SK-N-SH (cell line): Measurements from ENCODE around the gene TPRG1L. TPM values are rescaled to one million over a fixed set of nuclear protein-coding genes. Genes with fewer than 3 reads are reported as not detected.

Experiments
- CTCF ChIA-PET: fragments of 300-600, 350-600 bp; formaldehyde crosslinking; extraction: SDS; loops from one replicate; lab custom pipeline; 2021; lab: Yijun Ruan, JAX
- POLR2A ChIA-PET: fragments of 350-600 bp; sonication (Branson Sonifier 250); formaldehyde crosslinking; extraction: SDS; loops from one replicate; lab custom pipeline; 2020; ENCODE audit warnings: antibody characterized with exemption, inconsistent platforms; lab: Yijun Ruan, JAX
- DNase-seq: peaks from one replicate; pipeline ENCODE4 v3.0.0; 2012
- H2AFZ ChIP-seq: fragments of 200-600 bp; sonication (generic); 2 replicates; pipeline ENCODE4 v1.8.1; 2016; ENCODE audit warnings: antibody characterized with exemption, mild to moderate bottlenecking, low read depth
- H3F3A ChIP-seq: fragments of 200-600 bp; sonication (generic); replicated peaks from 2 replicates; pipeline ENCODE3; 2016; ENCODE audit warnings: antibody characterized with exemption, mild to moderate bottlenecking; ENCODE audit not compliant: insufficient read depth
- H3K27ac ChIP-seq, 2 experiments: fragments of 200-500 bp in 1 of 2; fragments of 200-600 bp in 1 of 2; sonication (Bioruptor generic) in 1 of 2; sonication (generic), shearing (Covaris generic) in 1 of 2; 2 replicates each; pipeline versions ENCODE4 v1.5.1 to v1.6.1; 2014 to 2016; ENCODE audit warnings: low read depth in 2 of 2, inconsistent platforms in 1 of 2, low read length in 1 of 2, mild to moderate bottlenecking in 1 of 2, mixed read lengths in 1 of 2
- H3K27me3 ChIP-seq: fragments of 200-600 bp; sonication (generic), shearing (Covaris generic); 2 replicates; pipeline ENCODE4 v1.6.1; 2016; ENCODE audit warnings: mixed run types; ENCODE audit not compliant: insufficient read depth
- H3K36me3 ChIP-seq, 2 experiments: fragments of 200-500 bp in 1 of 2; fragments of 200-600 bp in 1 of 2; sonication (Bioruptor generic) in 1 of 2; sonication (generic) in 1 of 2; replicated peaks in 1 of 2; 2 replicates each; pipeline versions ENCODE3 to v1.5.1; 2014 to 2016; ENCODE audit warnings: low read length in 1 of 2, mild to moderate bottlenecking in 1 of 2; ENCODE audit not compliant: insufficient read depth in 2 of 2, control insufficient read depth in 1 of 2
- H3K4me1 ChIP-seq, 2 experiments: fragments of 200-500 bp in 1 of 2; fragments of 200-600 bp in 1 of 2; sonication (Bioruptor generic) in 1 of 2; sonication (generic), shearing (Covaris generic) in 1 of 2; 2 replicates each; pipeline versions ENCODE4 v1.5.1 to v1.6.1; 2014 to 2016; ENCODE audit warnings: low read depth in 1 of 2, low read length in 1 of 2, mixed run types in 1 of 2; ENCODE audit not compliant: insufficient read depth in 2 of 2, control insufficient read depth in 1 of 2
- H3K4me2 ChIP-seq: fragments of 200-600 bp; sonication (generic), shearing (Covaris generic); 2 replicates; pipeline ENCODE4 v1.6.1; 2017; ENCODE audit warnings: mixed run types
- H3K4me3 ChIP-seq, 2 experiments: fragments of 200-500 bp in 1 of 2; fragments of 200-600 bp in 1 of 2; sonication (Bioruptor generic) in 1 of 2; sonication (generic), shearing (Covaris generic) in 1 of 2; 2 replicates each; pipeline versions ENCODE4 v1.5.1 to v1.8.1; 2014 to 2016; ENCODE audit warnings: low read depth in 2 of 2, inconsistent platforms in 1 of 2, low read length in 1 of 2, mild to moderate bottlenecking in 1 of 2, mixed read lengths in 1 of 2, moderate library complexity in 1 of 2
- H3K79me2 ChIP-seq: fragments of 200-600 bp; sonication (generic); 2 replicates; pipeline ENCODE4 v1.8.1; 2017; ENCODE audit warnings: mild to moderate bottlenecking; ENCODE audit not compliant: insufficient read depth
- H3K9ac ChIP-seq: fragments of 200-600 bp; sonication (generic); 2 replicates; pipeline ENCODE4 v1.6.1; 2017; ENCODE audit warnings: mixed run types
- H3K9me2 ChIP-seq: fragments of 200-600 bp; sonication (generic); 2 replicates; pipeline ENCODE4 v1.6.1; 2017; ENCODE audit warnings: mixed run types
- H3K9me3 ChIP-seq: fragments of 200-600 bp; sonication (generic); 2 replicates; pipeline ENCODE4 v1.6.1; 2017; ENCODE audit warnings: mixed run types, mild to moderate bottlenecking, moderate library complexity
- H4K20me1 ChIP-seq: fragments of 200-600 bp; sonication (generic); 2 replicates; pipeline ENCODE4 v1.6.1; 2017; ENCODE audit warnings: mild to moderate bottlenecking, mixed run types; ENCODE audit not compliant: insufficient read depth
- CHD2 ChIP-seq: fragments of 150-350 bp; IDR thresholded peaks from 2 replicates; pipeline ENCODE4 v1.6.1; 2018; ENCODE audit warnings: low read length; ENCODE audit not compliant: partially characterized antibody
- EP300 ChIP-seq, 2 experiments: IDR thresholded peaks; 2 replicates each; pipeline versions ENCODE4 v1.4.0 to v1.6.1; 2012; ENCODE audit warnings: borderline replicate concordance in 1 of 2, low read depth in 1 of 2, low read length in 1 of 2
- FOSL2 ChIP-seq: IDR thresholded peaks from 2 replicates; pipeline ENCODE4 v1.4.0; 2012; ENCODE audit warnings: low read depth, mild to moderate bottlenecking, moderate library complexity, borderline replicate concordance
- FOXM1 ChIP-seq: IDR thresholded peaks from 2 replicates; pipeline ENCODE4 v1.4.0; 2012; ENCODE audit warnings: low read depth, mild to moderate bottlenecking
- GATA2 ChIP-seq: sonication (generic); formaldehyde crosslinking; IDR thresholded peaks from 2 replicates; pipeline ENCODE4 v1.5.0; 2020; ENCODE audit warnings: mild to moderate bottlenecking, missing genetic modification reagents
- MEF2A ChIP-seq: IDR thresholded peaks from 2 replicates; pipeline ENCODE4 v1.4.0; 2012; ENCODE audit warnings: low read depth, borderline replicate concordance
- NRF1 ChIP-seq: IDR thresholded peaks from 2 replicates; pipeline ENCODE4 v1.6.1; 2012; ENCODE audit warnings: low read depth, mild to moderate bottlenecking, low read length
- RCOR1 ChIP-seq: fragments of 150-350 bp; IDR thresholded peaks from 2 replicates; pipeline ENCODE4 v1.6.1; 2017; ENCODE audit warnings: antibody characterized with exemption, low read length
- RXRA ChIP-seq: IDR thresholded peaks from 2 replicates; pipeline ENCODE4 v1.4.0; 2012; ENCODE audit warnings: low read depth, mild to moderate bottlenecking, borderline replicate concordance
- SIN3A ChIP-seq: IDR thresholded peaks from 2 replicates; pipeline ENCODE4 v1.6.1; 2012; ENCODE audit warnings: low read depth, mild to moderate bottlenecking, low read length, moderate library complexity, borderline replicate concordance
- TEAD4 ChIP-seq: IDR thresholded peaks from 2 replicates; pipeline ENCODE4 v1.4.0; 2012; ENCODE audit warnings: mild to moderate bottlenecking, borderline replicate concordance; ENCODE audit not compliant: insufficient read depth
- WGBS: methylation state at CpG from one replicate; pipeline ENCODE4 v1.1.6; 2017; ENCODE audit warnings: low lambda C conversion rate; 5-methylcytosine and 5-hydroxymethylcytosine counted together
- polyA plus RNA-seq, 3 experiments: library from polyadenylated mRNA; depleted of rRNA; stranded (reverse); fragments of >200 nt; gene quantifications; 2 replicates each; pipeline ENCODE4 v1.2.3, GENCODE V29; 2012
- TF ChIP-seq, protein P1 (sequence below): IDR thresholded peaks from 2 replicates; pipeline ENCODE4 v1.6.1; 2012; ENCODE audit warnings: mild to moderate bottlenecking, low read depth, low read length, moderate library complexity
- TF ChIP-seq, protein P2 (sequence below): IDR thresholded peaks from 2 replicates; pipeline ENCODE4 v1.4.0; 2012; ENCODE audit warnings: low read depth
- TF ChIP-seq, protein P3 (sequence below): IDR thresholded peaks from 2 replicates; pipeline ENCODE4; 2012
- TF ChIP-seq, protein P4 (sequence below): fragments of 200-600 bp; sonication (generic); IDR thresholded peaks from 2 replicates; pipeline ENCODE4 v1.6.1; 2017; ENCODE audit warnings: antibody characterized with exemption, mild to moderate bottlenecking, moderate library complexity
- TF ChIP-seq, protein P5 (sequence below): IDR thresholded peaks from 2 replicates; pipeline ENCODE4 v1.4.0; 2012; ENCODE audit warnings: low read depth, borderline replicate concordance

The TPRG1L gene
- polyA plus RNA-seq, 1 of the 3 experiments (the other 2 are of a cell fraction) = 25.9 TPM

DNA sequence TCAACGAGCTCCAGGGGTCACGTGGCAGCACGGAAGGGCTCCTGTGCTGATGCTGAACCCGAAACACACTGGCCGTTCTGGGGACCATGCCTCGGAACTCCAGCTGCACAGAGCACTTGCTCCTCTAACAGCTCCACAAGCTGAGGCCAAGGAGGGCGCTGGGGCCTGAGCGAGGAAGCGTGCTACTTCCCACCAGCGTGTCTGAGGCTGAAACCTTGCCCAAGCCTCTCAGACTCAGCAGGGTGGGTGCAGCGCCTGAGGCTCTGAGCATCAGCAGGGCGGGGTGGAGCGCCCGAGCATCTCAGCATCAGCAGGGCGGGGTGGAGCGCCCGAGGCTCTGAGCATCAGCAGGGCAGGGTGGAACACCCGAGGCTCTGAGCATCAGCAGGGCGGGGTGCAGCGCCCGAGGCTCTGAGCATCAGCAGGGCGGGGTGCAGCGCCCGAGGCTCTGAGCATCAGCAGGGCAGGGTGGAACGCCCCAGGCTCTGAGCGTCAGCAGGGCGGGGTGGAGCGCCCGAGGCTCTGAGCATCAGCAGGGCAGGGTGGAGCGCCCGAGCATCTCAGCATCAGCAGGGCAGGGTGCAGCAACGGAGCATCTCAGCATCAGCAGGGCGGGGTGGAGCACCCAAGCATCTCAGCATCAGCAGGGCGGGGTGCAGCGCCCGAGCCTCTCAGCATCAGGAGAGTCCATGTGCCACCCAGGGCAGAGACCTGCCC, 15.5 kb downstream of the TPRG1L start:
- CTCF ChIA-PET = no interaction called here

DNA sequence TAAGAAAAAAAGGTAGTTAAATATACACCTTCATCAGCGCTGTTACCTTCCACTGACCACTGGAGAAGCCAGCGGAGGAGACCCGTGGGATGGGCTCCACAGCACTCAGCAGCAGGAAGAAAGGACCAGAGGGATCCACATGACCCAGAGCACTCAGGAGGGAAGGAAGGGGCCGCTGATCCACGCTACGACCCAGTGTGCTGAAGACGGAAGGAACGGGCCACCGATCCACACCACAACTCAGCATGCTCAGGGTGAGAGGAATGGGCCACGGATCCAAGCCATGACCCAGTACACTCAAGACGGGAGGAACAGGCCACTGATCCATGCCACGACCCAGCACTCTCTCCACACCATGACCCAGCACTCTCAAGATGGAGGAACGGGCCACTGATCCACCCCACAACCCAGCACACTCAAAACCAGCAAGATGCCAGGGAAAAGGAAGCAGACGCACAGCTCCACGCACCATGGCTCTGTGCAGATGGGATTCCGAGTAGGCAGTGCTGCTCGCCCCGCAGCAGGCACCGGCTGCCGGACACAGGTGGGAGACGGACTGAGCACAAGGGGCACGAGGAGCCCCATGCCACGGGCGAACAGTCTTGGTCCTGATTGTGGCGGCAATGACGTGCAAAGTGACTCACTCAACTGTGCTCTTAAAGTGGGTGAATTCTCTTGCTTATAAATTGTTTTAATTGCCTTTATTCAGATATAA, 16.4 kb downstream of the TPRG1L start:
- ChIA-PET CTCF (no interaction called here), POLR2A (no interaction called here)
- no peaks in the 10 kb centered on the region for H3F3A ChIP-seq
- H3K4me2 ChIP-seq = no peak overlapping the region
- no peak overlapping the region for H3K4me3 ChIP-seq
- WGBS = 93% methylated on average over 25 of the region's 26 CpGs
- no peaks in the 10 kb centered on the region for H3K9me2 ChIP-seq
- no peaks in the 10 kb centered on the region for H4K20me1 ChIP-seq
- H3K4me1 ChIP-seq = no peaks in the 10 kb centered on the region
- TF ChIP-seq RXRA = no peak
- no peak for TF ChIP-seq FOSL2
- no peak for TF ChIP-seq TEAD4
- TF ChIP-seq SIN3A = no peak
- TF ChIP-seq MEF2A = no peak
- no peak for TF ChIP-seq RCOR1
- TF ChIP-seq, protein P1, sequence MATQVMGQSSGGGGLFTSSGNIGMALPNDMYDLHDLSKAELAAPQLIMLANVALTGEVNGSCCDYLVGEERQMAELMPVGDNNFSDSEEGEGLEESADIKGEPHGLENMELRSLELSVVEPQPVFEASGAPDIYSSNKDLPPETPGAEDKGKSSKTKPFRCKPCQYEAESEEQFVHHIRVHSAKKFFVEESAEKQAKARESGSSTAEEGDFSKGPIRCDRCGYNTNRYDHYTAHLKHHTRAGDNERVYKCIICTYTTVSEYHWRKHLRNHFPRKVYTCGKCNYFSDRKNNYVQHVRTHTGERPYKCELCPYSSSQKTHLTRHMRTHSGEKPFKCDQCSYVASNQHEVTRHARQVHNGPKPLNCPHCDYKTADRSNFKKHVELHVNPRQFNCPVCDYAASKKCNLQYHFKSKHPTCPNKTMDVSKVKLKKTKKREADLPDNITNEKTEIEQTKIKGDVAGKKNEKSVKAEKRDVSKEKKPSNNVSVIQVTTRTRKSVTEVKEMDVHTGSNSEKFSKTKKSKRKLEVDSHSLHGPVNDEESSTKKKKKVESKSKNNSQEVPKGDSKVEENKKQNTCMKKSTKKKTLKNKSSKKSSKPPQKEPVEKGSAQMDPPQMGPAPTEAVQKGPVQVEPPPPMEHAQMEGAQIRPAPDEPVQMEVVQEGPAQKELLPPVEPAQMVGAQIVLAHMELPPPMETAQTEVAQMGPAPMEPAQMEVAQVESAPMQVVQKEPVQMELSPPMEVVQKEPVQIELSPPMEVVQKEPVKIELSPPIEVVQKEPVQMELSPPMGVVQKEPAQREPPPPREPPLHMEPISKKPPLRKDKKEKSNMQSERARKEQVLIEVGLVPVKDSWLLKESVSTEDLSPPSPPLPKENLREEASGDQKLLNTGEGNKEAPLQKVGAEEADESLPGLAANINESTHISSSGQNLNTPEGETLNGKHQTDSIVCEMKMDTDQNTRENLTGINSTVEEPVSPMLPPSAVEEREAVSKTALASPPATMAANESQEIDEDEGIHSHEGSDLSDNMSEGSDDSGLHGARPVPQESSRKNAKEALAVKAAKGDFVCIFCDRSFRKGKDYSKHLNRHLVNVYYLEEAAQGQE = no peak
- TF ChIP-seq, protein P2, sequence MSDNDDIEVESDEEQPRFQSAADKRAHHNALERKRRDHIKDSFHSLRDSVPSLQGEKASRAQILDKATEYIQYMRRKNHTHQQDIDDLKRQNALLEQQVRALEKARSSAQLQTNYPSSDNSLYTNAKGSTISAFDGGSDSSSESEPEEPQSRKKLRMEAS = no peak
- TF ChIP-seq, protein P3, sequence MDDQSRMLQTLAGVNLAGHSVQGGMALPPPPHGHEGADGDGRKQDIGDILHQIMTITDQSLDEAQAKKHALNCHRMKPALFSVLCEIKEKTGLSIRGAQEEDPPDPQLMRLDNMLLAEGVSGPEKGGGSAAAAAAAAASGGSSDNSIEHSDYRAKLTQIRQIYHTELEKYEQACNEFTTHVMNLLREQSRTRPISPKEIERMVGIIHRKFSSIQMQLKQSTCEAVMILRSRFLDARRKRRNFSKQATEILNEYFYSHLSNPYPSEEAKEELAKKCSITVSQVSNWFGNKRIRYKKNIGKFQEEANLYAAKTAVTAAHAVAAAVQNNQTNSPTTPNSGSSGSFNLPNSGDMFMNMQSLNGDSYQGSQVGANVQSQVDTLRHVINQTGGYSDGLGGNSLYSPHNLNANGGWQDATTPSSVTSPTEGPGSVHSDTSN = no peak
- no peak for TF ChIP-seq GATA2 (CRISPR knock-in tag)
- TF ChIP-seq, protein P4, sequence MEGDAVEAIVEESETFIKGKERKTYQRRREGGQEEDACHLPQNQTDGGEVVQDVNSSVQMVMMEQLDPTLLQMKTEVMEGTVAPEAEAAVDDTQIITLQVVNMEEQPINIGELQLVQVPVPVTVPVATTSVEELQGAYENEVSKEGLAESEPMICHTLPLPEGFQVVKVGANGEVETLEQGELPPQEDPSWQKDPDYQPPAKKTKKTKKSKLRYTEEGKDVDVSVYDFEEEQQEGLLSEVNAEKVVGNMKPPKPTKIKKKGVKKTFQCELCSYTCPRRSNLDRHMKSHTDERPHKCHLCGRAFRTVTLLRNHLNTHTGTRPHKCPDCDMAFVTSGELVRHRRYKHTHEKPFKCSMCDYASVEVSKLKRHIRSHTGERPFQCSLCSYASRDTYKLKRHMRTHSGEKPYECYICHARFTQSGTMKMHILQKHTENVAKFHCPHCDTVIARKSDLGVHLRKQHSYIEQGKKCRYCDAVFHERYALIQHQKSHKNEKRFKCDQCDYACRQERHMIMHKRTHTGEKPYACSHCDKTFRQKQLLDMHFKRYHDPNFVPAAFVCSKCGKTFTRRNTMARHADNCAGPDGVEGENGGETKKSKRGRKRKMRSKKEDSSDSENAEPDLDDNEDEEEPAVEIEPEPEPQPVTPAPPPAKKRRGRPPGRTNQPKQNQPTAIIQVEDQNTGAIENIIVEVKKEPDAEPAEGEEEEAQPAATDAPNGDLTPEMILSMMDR = no peak
- no peak for TF ChIP-seq FOXM1
- no peak for TF ChIP-seq CHD2
- no peak for TF ChIP-seq EP300 (IDR thresholded peaks at IDR 0.05; ENCODE audit: borderline replicate concordance in 1 of 2, low read depth in 1 of 2, low read length in 1 of 2)
- no peaks in the 10 kb centered on the region for H3K9me3 ChIP-seq
- H3K27me3 ChIP-seq = no peaks in the 10 kb centered on the region
- DNase-seq = no peak
- H3K9ac ChIP-seq = no peak overlapping the region
- H2AFZ ChIP-seq = no peak overlapping the region
- no peaks in the 10 kb centered on the region for H3K79me2 ChIP-seq
- H3K36me3 ChIP-seq = peaks cover 4 to 74% of the 10 kb centered on the region in 2 experiments
- no peak overlapping the region for H3K27ac ChIP-seq

More for the DNA sequence above, 15.5 kb downstream of the TPRG1L start:
- H3K36me3 ChIP-seq = peaks cover 4 to 71% of the 10 kb centered on the region in 2 experiments
- no peak overlapping the region for H3K4me3 ChIP-seq
- DNase-seq = no peak
- H3K9ac ChIP-seq = no peak overlapping the region
- POLR2A ChIA-PET = interaction anchor here (0.9 kb wide), 1 partner anchor 11 kb away, joined by 3 read pairs; no protein-coding TSS in a partner anchor
- WGBS = 93% methylated on average over 17 of the region's 36 CpGs
- no peak overlapping the region for H3K27ac ChIP-seq
- H2AFZ ChIP-seq = no peak overlapping the region
- H3K79me2 ChIP-seq = no peaks in the 10 kb centered on the region
- H3K9me2 ChIP-seq = no peaks in the 10 kb centered on the region
- no peaks in the 10 kb centered on the region for H3K9me3 ChIP-seq
- no peaks in the 10 kb centered on the region for H4K20me1 ChIP-seq
- H3F3A ChIP-seq = no peaks in the 10 kb centered on the region
- TF ChIP-seq NRF1 = no peak
- TF ChIP-seq, protein P5, sequence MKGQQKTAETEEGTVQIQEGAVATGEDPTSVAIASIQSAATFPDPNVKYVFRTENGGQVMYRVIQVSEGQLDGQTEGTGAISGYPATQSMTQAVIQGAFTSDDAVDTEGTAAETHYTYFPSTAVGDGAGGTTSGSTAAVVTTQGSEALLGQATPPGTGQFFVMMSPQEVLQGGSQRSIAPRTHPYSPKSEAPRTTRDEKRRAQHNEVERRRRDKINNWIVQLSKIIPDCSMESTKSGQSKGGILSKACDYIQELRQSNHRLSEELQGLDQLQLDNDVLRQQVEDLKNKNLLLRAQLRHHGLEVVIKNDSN = no peak
- TF ChIP-seq, all 33 proteins: peak for 0
- H3K4me2 ChIP-seq = no peak overlapping the region
- H3K4me1 ChIP-seq = no peaks in the 10 kb centered on the region
- H3K27me3 ChIP-seq = no peaks in the 10 kb centered on the region
